Thymus (tissue), 11 donors: ENCODE results near the gene SPINT2. TPM values are rescaled to one million over a fixed set of nuclear protein-coding genes. Genes with fewer than 3 reads are reported as not detected.
A peak's percentile ranks its signal among the peaks of the same experiment; 100 is the strongest.

Source experiments
- DNase-seq, 9 donors: peaks; one replicate each; pipeline ENCODE4 v3.0.0-alpha.2; 2013; ENCODE audit warnings: low spot score in 9 of 9, low read depth in 6 of 9, missing footprints in 1 of 9
- H3K27ac ChIP-seq, 2 donors: one replicate each; pipeline ENCODE4 v1.5.1; 2013; ENCODE audit warnings: control low read depth in 1 of 2, low read depth in 1 of 2, low read length in 1 of 2, mild to moderate bottlenecking in 1 of 2, moderate library complexity in 1 of 2
- H3K27me3 ChIP-seq, 2 donors: one replicate each; pipeline ENCODE4 v1.5.1; 2013; ENCODE audit warnings: low read length in 1 of 2; ENCODE audit not compliant: control insufficient read depth in 2 of 2, insufficient read depth in 1 of 2
- H3K36me3 ChIP-seq, 2 donors: one replicate each; pipeline ENCODE4 v1.5.1; 2013; ENCODE audit warnings: low read length in 1 of 2, mild to moderate bottlenecking in 1 of 2, moderate library complexity in 1 of 2; ENCODE audit not compliant: control insufficient read depth in 2 of 2, insufficient read depth in 2 of 2
- H3K4me1 ChIP-seq, 2 donors: one replicate each; pipeline ENCODE4 v1.5.1; 2013; ENCODE audit warnings: low read length in 2 of 2; ENCODE audit not compliant: control insufficient read depth in 2 of 2, insufficient read depth in 2 of 2
- H3K4me3 ChIP-seq, 2 donors: one replicate each; pipeline ENCODE4 v1.5.1; 2013; ENCODE audit warnings: low read length in 2 of 2, control low read depth in 1 of 2, mild to moderate bottlenecking in 1 of 2
- H3K9me3 ChIP-seq, 2 donors: one replicate each; pipeline ENCODE4 v1.5.1; 2013; ENCODE audit warnings: low read length in 1 of 2, mild to moderate bottlenecking in 1 of 2; ENCODE audit not compliant: control insufficient read depth in 2 of 2, insufficient read depth in 1 of 2
- WGBS: extraction: QIAGEN DNeasy Blood & Tissue Kit; methylation state at CpG from one replicate; pipeline ENCODE4 v1.1.7; 2013; 5-methylcytosine and 5-hydroxymethylcytosine counted together
- polyA plus RNA-seq: library from polyadenylated mRNA; stranded (reverse); fragments of 200-250 nt; gene quantifications from one replicate; pipeline ENCODE4 v1.2.3, GENCODE V29; 2013
- total RNA-seq: library from RNA; stranded (reverse); fragments of 120-200 nt; gene quantifications from one replicate; pipeline ENCODE4 v1.2.4, GENCODE V29; 2013
- donor health status: healthy.

The SPINT2 gene
- total and polyA plus RNA-seq, 2 donors, result 107 to 253 TPM

- Histone ChIP-seq H3K4me3 (no peak overlapping the region), H3K27me3 (no peaks in the 10 kb centered on the region), H3K27ac (no peak overlapping the region), H3K36me3 (peaks cover 17 to 18% of the 10 kb centered on the region in 2 donors), H3K4me1 (peaks cover 0 to 3% of the 10 kb centered on the region in 2 donors), H3K9me3 (no peaks in the 10 kb centered on the region)
- DNase-seq, result no peak
- 95% methylated on average over 8 of the region's 8 CpGs for WGBS
Measured at GRCh38 chr19:38294090-38294489, 29.7 kb downstream of the SPINT2 start.

- Histone ChIP-seq H3K27me3 (no peaks in the 10 kb centered on the region), H3K36me3 (no peaks in the 10 kb centered on the region), H3K4me1 (peaks cover 0 to 3% of the 10 kb centered on the region in 2 donors), H3K27ac (no peak overlapping the region), H3K9me3 (no peaks in the 10 kb centered on the region), H3K4me3 (no peak overlapping the region)
- no peak for DNase-seq
- 96% methylated on average over 11 of the region's 11 CpGs for WGBS
Measured at GRCh38 chr19:38298821-38299680, 34.7 kb downstream of the SPINT2 start.

GRCh38 chr19:38303517-38304351, 39.4 kb downstream of the SPINT2 start, which contains the start of gene C19orf33:
C19orf33 (plus strand) TSS chr19:38304251; CDS start chr19:38304262, 11 bp downstream.
- no peak for DNase-seq
- Histone ChIP-seq H3K27me3 (no peaks in the 10 kb centered on the region), H3K9me3 (no peaks in the 10 kb centered on the region), H3K27ac (peak within 1 kb of the TSS in 1 of 2 donors; percentile 25), H3K4me3 (no peak within 1 kb of the TSS), H3K36me3 (peaks cover 4 to 33% of the 10 kb centered on the region in 2 donors), H3K4me1 (no peaks in the 10 kb centered on the region)
- 46% methylated on average over 28 of the region's 28 CpGs for WGBS

GRCh38 chr19:38304352-38304865, 40.0 kb downstream of the SPINT2 start:
- 89% methylated on average over 27 of the region's 27 CpGs for WGBS
- peaks cover 4 to 39% of the 10 kb centered on the region in 2 donors for H3K36me3 ChIP-seq
- H3K4me3 ChIP-seq, result no peak overlapping the region
- peak overlapping the region in 1 of 2 donors; percentile 25 for H3K27ac ChIP-seq
- no peak for DNase-seq
- H3K27me3 ChIP-seq, result no peaks in the 10 kb centered on the region
- H3K9me3 ChIP-seq, result no peaks in the 10 kb centered on the region
- no peaks in the 10 kb centered on the region for H3K4me1 ChIP-seq

- WGBS, result 91% methylated on average over 29 of the region's 29 CpGs
- DNase-seq, result no peak
- Histone ChIP-seq H3K27me3 (no peaks in the 10 kb centered on the region), H3K4me3 (no peak overlapping the region), H3K27ac (no peak overlapping the region), H3K9me3 (no peaks in the 10 kb centered on the region), H3K36me3 (peaks cover 4 to 41% of the 10 kb centered on the region in 2 donors), H3K4me1 (no peaks in the 10 kb centered on the region)
Measured at GRCh38 chr19:38304866-38305429, 40.6 kb downstream of the SPINT2 start.

GRCh38 chr19:38306236-38306635, 41.9 kb downstream of the SPINT2 start:
- peaks cover 4 to 41% of the 10 kb centered on the region in 2 donors for H3K36me3 ChIP-seq
- no peak overlapping the region for H3K27ac ChIP-seq
- H3K4me3 ChIP-seq, result no peak overlapping the region
- no peak for DNase-seq
- 100% methylated on average over 3 of the region's 3 CpGs for WGBS
- no peaks in the 10 kb centered on the region for H3K27me3 ChIP-seq
- H3K9me3 ChIP-seq, result no peaks in the 10 kb centered on the region
- no peaks in the 10 kb centered on the region for H3K4me1 ChIP-seq

- Histone ChIP-seq H3K4me3 (no peak overlapping the region), H3K27me3 (no peaks in the 10 kb centered on the region), H3K9me3 (no peaks in the 10 kb centered on the region), H3K36me3 (peaks cover 4 to 41% of the 10 kb centered on the region in 2 donors), H3K27ac (no peak overlapping the region), H3K4me1 (no peaks in the 10 kb centered on the region)
- over 99% methylated on average over 4 of the region's 4 CpGs for WGBS
- DNase-seq, result no peak
Measured at GRCh38 chr19:38307076-38307475, 42.7 kb downstream of the SPINT2 start.

GRCh38 chr19:38307597-38307996, 43.2 kb downstream of the SPINT2 start:
- Histone ChIP-seq H3K4me3 (no peak overlapping the region), H3K27ac (no peak overlapping the region), H3K27me3 (no peaks in the 10 kb centered on the region), H3K9me3 (no peaks in the 10 kb centered on the region), H3K4me1 (no peaks in the 10 kb centered on the region), H3K36me3 (peaks cover 4 to 41% of the 10 kb centered on the region in 2 donors)
- DNase-seq, result no peak
- WGBS, result 98% methylated on average over 8 of the region's 8 CpGs
